Measurements from ENCODE around the gene SOWAHA. TPM values are rescaled to one million over a fixed set of nuclear protein-coding genes. Genes with fewer than 3 reads are reported as not detected.
"Not testable (repeated sequence)": the region's sequence is repeated elsewhere in the genome, so short reads cannot be mapped to it uniquely, and the experiment has no call there.

SOWAHA gene
- total RNA-seq, 1 donor from 2014 or later, result 4.6 TPM

- peak; percentile 54 for DNase-seq (ENCODE audit: low spot score)
These were observed 35.7 kb upstream of the SOWAHA start, which contains the start of gene SEPTIN8 for GRCh38 chr5:132777209-132778069. TSS of gene SEPTIN8 (minus strand) at chr5:132777239. CDS start at chr5:132777137, 102 bp downstream.

GRCh38 chr5:132778129-132778528, 35.0 kb upstream of the SOWAHA start:
- DNase-seq (ENCODE audit: low spot score), result no peak

GRCh38 chr5:132778856-132779255, 34.2 kb upstream of the SOWAHA start:
- no peak for DNase-seq (ENCODE audit: low spot score)

- no peak for DNase-seq (ENCODE audit: low spot score)
These were observed 33.1 kb upstream of the SOWAHA start for GRCh38 chr5:132779961-132780360.

- DNase-seq (ENCODE audit: low spot score), result no peak
These were observed 32.5 kb upstream of the SOWAHA start for GRCh38 chr5:132780577-132780976.

GRCh38 chr5:132781029-132781428, 32.1 kb upstream of the SOWAHA start:
- no peak for DNase-seq (ENCODE audit: low spot score)

GRCh38 chr5:132782101-132782500, 31.0 kb upstream of the SOWAHA start:
- DNase-seq (ENCODE audit: low spot score), result no peak

- DNase-seq (ENCODE audit: low spot score), result no peak
These were observed 27.7 kb upstream of the SOWAHA start for GRCh38 chr5:132785365-132785764.

GRCh38 chr5:132785864-132786263, 27.2 kb upstream of the SOWAHA start:
- no peak for DNase-seq (ENCODE audit: low spot score)

- DNase-seq (ENCODE audit: low spot score), result no peak
These were observed 26.0 kb upstream of the SOWAHA start for GRCh38 chr5:132787076-132787475.

- DNase-seq (ENCODE audit: low spot score), result no peak
These were observed 24.6 kb upstream of the SOWAHA start for GRCh38 chr5:132788508-132788907.

- DNase-seq (ENCODE audit: low spot score), result no peak
These were observed 23.9 kb upstream of the SOWAHA start for GRCh38 chr5:132788990-132789886.

GRCh38 chr5:132790201-132790865, 22.8 kb upstream of the SOWAHA start:
- DNase-seq (ENCODE audit: low spot score), result no peak

- DNase-seq (ENCODE audit: low spot score), result no peak
These were observed 22.1 kb upstream of the SOWAHA start for GRCh38 chr5:132791026-132791425.

- peak; percentile 67 for DNase-seq (ENCODE audit: low spot score)
These were observed 15.5 kb upstream of the SOWAHA start for GRCh38 chr5:132797651-132798050.

GRCh38 chr5:132799392-132799791, 13.7 kb upstream of the SOWAHA start:
- no peak for DNase-seq (ENCODE audit: low spot score)

- DNase-seq (ENCODE audit: low spot score), result no peak
These were observed 12.6 kb upstream of the SOWAHA start for GRCh38 chr5:132800545-132800944.

GRCh38 chr5:132802044-132802684, 10.9 kb upstream of the SOWAHA start:
- DNase-seq (ENCODE audit: low spot score), result no peak

GRCh38 chr5:132802685-132803066, 10.4 kb upstream of the SOWAHA start:
- not testable (repeated sequence) for DNase-seq (ENCODE audit: low spot score)

- DNase-seq (ENCODE audit: low spot score), result not testable (repeated sequence)
These were observed 8.9 kb upstream of the SOWAHA start for GRCh38 chr5:132804219-132804618.

GRCh38 chr5:132805872-132806271, 7.2 kb upstream of the SOWAHA start:
- DNase-seq (ENCODE audit: low spot score), result not testable (repeated sequence)
